ENCODE results near the gene LUZP2.

The LUZP2 gene

GRCh38 chr11:24747275-24748251 lies 250.7 kb downstream of the LUZP2 start:
- H3K9ac ChIP-seq (ENCODE audit: low read length), result no peak overlapping the region
- H3K4ac ChIP-seq (ENCODE audit: low read depth, low read length), result no peak overlapping the region
- no peak overlapping the region for H3K4me3 ChIP-seq (ENCODE audit: low read length)
- no peak overlapping the region for H3K4me2 ChIP-seq (ENCODE audit: low read length)
- no peak overlapping the region for H2BK5ac ChIP-seq (ENCODE audit: low read length)
- no CpG with 5 or more reads among the region's 5 CpGs for WGBS (ENCODE audit: extremely low coverage, insufficient coverage, low lambda C conversion rate)
- H3K27ac ChIP-seq (ENCODE audit: low read depth, low read length), result no peak overlapping the region
- no peaks in the 10 kb centered on the region for H3K4me1 ChIP-seq (ENCODE audit: control insufficient read depth, low read depth, low read length)
- no peak overlapping the region for H4K5ac ChIP-seq (ENCODE audit: low read length)
- H3K18ac ChIP-seq (ENCODE audit: low read length), result no peak overlapping the region
- no peaks in the 10 kb centered on the region for H3K27me3 ChIP-seq (ENCODE audit: insufficient read depth, low read length, poor library complexity)
- no peak overlapping the region for H4K8ac ChIP-seq (ENCODE audit: low read depth, low read length)
- no peaks in the 10 kb centered on the region for H3K79me2 ChIP-seq (ENCODE audit: control insufficient read depth, insufficient read depth, low read length)
- no peak overlapping the region for H2AK5ac ChIP-seq (ENCODE audit: low read length)
- no peak overlapping the region for H2BK120ac ChIP-seq (ENCODE audit: low read depth, low read length)
- no peaks in the 10 kb centered on the region for H3K36me3 ChIP-seq (ENCODE audit: control insufficient read depth, insufficient read depth, low read length)
- DNase-seq, result no peak
- H2BK15ac ChIP-seq (replicated peaks; ENCODE audit: low read depth), result no peak overlapping the region
- H3K23ac ChIP-seq (ENCODE audit: low read length), result no peak overlapping the region
- H3K79me1 ChIP-seq (ENCODE audit: low read length), result no peaks in the 10 kb centered on the region
- no peak overlapping the region for H3K56ac ChIP-seq (ENCODE audit: low read length)

- no peak overlapping the region for H3K9ac ChIP-seq (ENCODE audit: low read length)
- DNase-seq, result no peak
- H2BK5ac ChIP-seq (ENCODE audit: low read length), result no peak overlapping the region
- no peak overlapping the region for H3K27ac ChIP-seq (ENCODE audit: low read depth, low read length)
- H3K4me3 ChIP-seq (ENCODE audit: low read length), result no peak overlapping the region
- H2AK5ac ChIP-seq (ENCODE audit: low read length), result no peak overlapping the region
- no peak overlapping the region for H3K18ac ChIP-seq (ENCODE audit: low read length)
- no peaks in the 10 kb centered on the region for H3K4me1 ChIP-seq (ENCODE audit: control insufficient read depth, low read depth, low read length)
- no peak overlapping the region for H3K56ac ChIP-seq (ENCODE audit: low read length)
- H3K36me3 ChIP-seq (ENCODE audit: control insufficient read depth, insufficient read depth, low read length), result no peaks in the 10 kb centered on the region
- H2BK15ac ChIP-seq (replicated peaks; ENCODE audit: low read depth), result no peak overlapping the region
- H4K8ac ChIP-seq (ENCODE audit: low read depth, low read length), result no peak overlapping the region
- no peak overlapping the region for H3K4me2 ChIP-seq (ENCODE audit: low read length)
- H3K79me1 ChIP-seq (ENCODE audit: low read length), result no peaks in the 10 kb centered on the region
- no CpG with 5 or more reads among the region's 7 CpGs for WGBS (ENCODE audit: extremely low coverage, insufficient coverage, low lambda C conversion rate)
- H2BK120ac ChIP-seq (ENCODE audit: low read depth, low read length), result no peak overlapping the region
- no peak overlapping the region for H4K5ac ChIP-seq (ENCODE audit: low read length)
- H3K27me3 ChIP-seq (ENCODE audit: insufficient read depth, low read length, poor library complexity), result no peaks in the 10 kb centered on the region
- H3K79me2 ChIP-seq (ENCODE audit: control insufficient read depth, insufficient read depth, low read length), result no peaks in the 10 kb centered on the region
- no peak overlapping the region for H3K23ac ChIP-seq (ENCODE audit: low read length)
- H3K4ac ChIP-seq (ENCODE audit: low read depth, low read length), result no peak overlapping the region
Measured at GRCh38 chr11:24748261-24748660, 251.4 kb downstream of the LUZP2 start.

- Histone ChIP-seq H3K79me2 (ENCODE audit: control insufficient read depth, insufficient read depth, low read length) (no peaks in the 10 kb centered on the region), H3K27ac (ENCODE audit: low read depth, low read length) (no peak overlapping the region)
Measured at GRCh38 chr11:24754406-24754805, 257.6 kb downstream of the LUZP2 start.

GRCh38 chr11:24755260-24755839 lies 258.5 kb downstream of the LUZP2 start:
- no peaks in the 10 kb centered on the region for H3K4me1 ChIP-seq (ENCODE audit: control insufficient read depth, low read depth, low read length)
- no peak for DNase-seq
- no peak overlapping the region for H3K4ac ChIP-seq (ENCODE audit: low read depth, low read length)
- H3K9ac ChIP-seq (ENCODE audit: low read length), result no peak overlapping the region
- no peak overlapping the region for H2AK5ac ChIP-seq (ENCODE audit: low read length)
- no peak overlapping the region for H3K4me3 ChIP-seq (ENCODE audit: low read length)
- H3K36me3 ChIP-seq (ENCODE audit: control insufficient read depth, insufficient read depth, low read length), result no peaks in the 10 kb centered on the region
- H3K79me1 ChIP-seq (ENCODE audit: low read length), result no peaks in the 10 kb centered on the region
- no peak overlapping the region for H4K5ac ChIP-seq (ENCODE audit: low read length)
- no peak overlapping the region for H3K27ac ChIP-seq (ENCODE audit: low read depth, low read length)
- H3K56ac ChIP-seq (ENCODE audit: low read length), result no peak overlapping the region
- no peak overlapping the region for H3K23ac ChIP-seq (ENCODE audit: low read length)
- H3K18ac ChIP-seq (ENCODE audit: low read length), result no peak overlapping the region
- H2BK5ac ChIP-seq (ENCODE audit: low read length), result no peak overlapping the region
- no peak overlapping the region for H2BK15ac ChIP-seq (replicated peaks; ENCODE audit: low read depth)
- no CpG with 5 or more reads among the region's 7 CpGs for WGBS (ENCODE audit: extremely low coverage, insufficient coverage, low lambda C conversion rate)
- no peak overlapping the region for H4K8ac ChIP-seq (ENCODE audit: low read depth, low read length)
- no peaks in the 10 kb centered on the region for H3K79me2 ChIP-seq (ENCODE audit: control insufficient read depth, insufficient read depth, low read length)
- no peaks in the 10 kb centered on the region for H3K27me3 ChIP-seq (ENCODE audit: insufficient read depth, low read length, poor library complexity)
- H2BK120ac ChIP-seq (ENCODE audit: low read depth, low read length), result no peak overlapping the region
- no peak overlapping the region for H3K4me2 ChIP-seq (ENCODE audit: low read length)

More at GRCh38 chr11:24754406-24754805, 257.6 kb downstream of the LUZP2 start:
- no peaks in the 10 kb centered on the region for H3K27me3 ChIP-seq (ENCODE audit: insufficient read depth, low read length, poor library complexity)
- no peak overlapping the region for H2BK120ac ChIP-seq (ENCODE audit: low read depth, low read length)
- no peak overlapping the region for H3K23ac ChIP-seq (ENCODE audit: low read length)
- no peaks in the 10 kb centered on the region for H3K79me1 ChIP-seq (ENCODE audit: low read length)
- no peak overlapping the region for H4K5ac ChIP-seq (ENCODE audit: low read length)
- H3K56ac ChIP-seq (ENCODE audit: low read length), result no peak overlapping the region
- H3K4me2 ChIP-seq (ENCODE audit: low read length), result no peak overlapping the region
- H2BK15ac ChIP-seq (replicated peaks; ENCODE audit: low read depth), result no peak overlapping the region
- H2BK5ac ChIP-seq (ENCODE audit: low read length), result no peak overlapping the region
- no peak overlapping the region for H3K18ac ChIP-seq (ENCODE audit: low read length)
- H3K36me3 ChIP-seq (ENCODE audit: control insufficient read depth, insufficient read depth, low read length), result no peaks in the 10 kb centered on the region
- no peak overlapping the region for H3K4me3 ChIP-seq (ENCODE audit: low read length)
- H2AK5ac ChIP-seq (ENCODE audit: low read length), result no peak overlapping the region
- no peak overlapping the region for H3K4ac ChIP-seq (ENCODE audit: low read depth, low read length)
- no peak overlapping the region for H3K9ac ChIP-seq (ENCODE audit: low read length)
- no peak for DNase-seq
- H4K8ac ChIP-seq (ENCODE audit: low read depth, low read length), result no peak overlapping the region
- no peaks in the 10 kb centered on the region for H3K4me1 ChIP-seq (ENCODE audit: control insufficient read depth, low read depth, low read length)

- H3K4ac ChIP-seq (ENCODE audit: low read depth, low read length), result no peak overlapping the region
- no peaks in the 10 kb centered on the region for H3K79me1 ChIP-seq (ENCODE audit: low read length)
- no peak overlapping the region for H3K4me3 ChIP-seq (ENCODE audit: low read length)
- no peaks in the 10 kb centered on the region for H3K36me3 ChIP-seq (ENCODE audit: control insufficient read depth, insufficient read depth, low read length)
- H2BK15ac ChIP-seq (replicated peaks; ENCODE audit: low read depth), result no peak overlapping the region
- H3K56ac ChIP-seq (ENCODE audit: low read length), result no peak overlapping the region
- H3K79me2 ChIP-seq (ENCODE audit: control insufficient read depth, insufficient read depth, low read length), result no peaks in the 10 kb centered on the region
- no CpG with 5 or more reads among the region's 3 CpGs for WGBS (ENCODE audit: extremely low coverage, insufficient coverage, low lambda C conversion rate)
- no peak overlapping the region for H4K5ac ChIP-seq (ENCODE audit: low read length)
- no peak overlapping the region for H3K18ac ChIP-seq (ENCODE audit: low read length)
- H3K4me2 ChIP-seq (ENCODE audit: low read length), result no peak overlapping the region
- no peak overlapping the region for H2AK5ac ChIP-seq (ENCODE audit: low read length)
- no peak overlapping the region for H3K27ac ChIP-seq (ENCODE audit: low read depth, low read length)
- H3K9ac ChIP-seq (ENCODE audit: low read length), result no peak overlapping the region
- H2BK5ac ChIP-seq (ENCODE audit: low read length), result no peak overlapping the region
- H4K8ac ChIP-seq (ENCODE audit: low read depth, low read length), result no peak overlapping the region
- no peak overlapping the region for H3K23ac ChIP-seq (ENCODE audit: low read length)
- no peaks in the 10 kb centered on the region for H3K4me1 ChIP-seq (ENCODE audit: control insufficient read depth, low read depth, low read length)
- no peaks in the 10 kb centered on the region for H3K27me3 ChIP-seq (ENCODE audit: insufficient read depth, low read length, poor library complexity)
- H2BK120ac ChIP-seq (ENCODE audit: low read depth, low read length), result no peak overlapping the region
- no peak for DNase-seq
Measured at GRCh38 chr11:24759742-24760141, 262.9 kb downstream of the LUZP2 start.

Data from mesendoderm (in vitro differentiated cells).